Stimulated activated CD4-positive, alpha-beta T cell treated with anti-CD3 and anti-CD28 coated beads, TNF-alpha, amount 100 ng/mL, for 4 hours (primary cell): Measurements from ENCODE around the gene JAG2.

ENCODE experiments used
- DNase-seq, 3 experiments: peaks; one replicate each; pipeline ENCODE4 v3.0.0-alpha.2; 2020; ENCODE audit warnings: low read depth in 3 of 3

JAG2 gene

DNA sequence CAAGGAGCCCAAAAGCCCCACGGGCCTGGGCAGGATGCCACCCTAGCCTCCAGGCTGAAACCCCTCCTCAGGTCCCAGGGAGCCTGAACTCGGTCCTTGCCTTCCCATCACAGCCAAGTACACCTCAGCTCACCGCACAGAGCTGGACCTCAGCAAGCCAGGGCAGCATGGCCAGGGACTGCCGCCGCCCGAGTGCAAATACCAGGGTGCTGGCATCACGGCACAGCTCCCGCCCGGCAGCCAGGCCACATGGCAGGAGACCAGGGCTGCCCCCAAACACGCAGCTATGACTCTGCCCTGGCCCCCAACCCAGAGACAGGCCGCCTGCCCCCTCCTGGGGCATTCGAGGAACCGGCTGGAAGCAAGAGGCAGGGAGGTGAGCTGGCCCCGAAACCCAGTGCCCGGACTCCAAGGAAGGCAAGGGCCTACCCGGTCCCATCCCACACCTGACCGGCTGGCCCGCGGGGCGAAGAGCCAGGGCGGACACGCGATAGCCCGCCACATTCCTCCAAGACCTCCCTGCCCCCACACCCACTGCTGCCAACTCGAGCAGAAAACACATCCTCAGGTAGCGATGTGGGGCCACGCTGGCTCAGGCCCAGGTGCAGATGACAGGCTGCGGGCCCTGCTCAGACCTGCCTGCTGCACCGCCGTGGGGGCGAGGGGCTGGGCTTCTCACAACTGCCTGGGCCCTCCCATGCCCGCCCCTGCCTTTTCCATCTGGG is 2.7 kb downstream of the JAG2 start:
- no peak for DNase-seq

GRCh38 chr14:105165134-105165704 is 3.4 kb downstream of the JAG2 start:
- DNase-seq: no peak

DNA sequence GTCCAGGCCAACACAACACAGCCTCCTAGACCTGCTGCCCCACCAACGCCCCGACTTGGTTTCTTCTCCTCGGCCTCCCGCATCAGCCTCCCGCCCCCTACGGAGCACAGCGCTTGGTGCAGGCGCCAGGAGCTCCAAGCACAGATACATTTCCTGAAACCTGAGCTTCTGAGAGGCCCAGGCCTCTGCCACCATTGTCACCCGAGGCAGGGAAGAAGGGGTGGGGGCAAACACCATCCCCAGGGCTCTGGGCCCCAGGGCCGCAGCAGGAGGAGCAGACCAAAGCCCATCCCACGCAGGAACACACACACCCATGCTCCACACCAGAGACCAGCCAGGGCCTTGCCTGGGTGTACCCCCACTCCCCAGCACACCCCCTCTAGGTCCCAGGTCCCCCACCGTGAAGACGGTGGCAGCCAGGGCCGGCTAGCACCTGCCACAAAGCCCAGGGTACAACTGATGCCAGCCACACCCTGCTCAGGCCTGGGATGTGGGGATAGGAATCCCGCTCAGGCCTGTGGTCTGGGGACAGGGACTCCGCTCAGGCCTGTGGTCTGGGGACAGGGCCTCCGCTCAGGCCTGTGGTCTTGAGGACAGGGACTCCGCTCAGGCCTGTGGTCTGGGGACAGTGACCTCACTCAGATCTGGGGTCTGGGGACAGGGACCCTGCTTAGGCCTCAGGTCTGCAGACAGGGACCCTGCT is 5.4 kb downstream of the JAG2 start:
- no peak for DNase-seq

DNA sequence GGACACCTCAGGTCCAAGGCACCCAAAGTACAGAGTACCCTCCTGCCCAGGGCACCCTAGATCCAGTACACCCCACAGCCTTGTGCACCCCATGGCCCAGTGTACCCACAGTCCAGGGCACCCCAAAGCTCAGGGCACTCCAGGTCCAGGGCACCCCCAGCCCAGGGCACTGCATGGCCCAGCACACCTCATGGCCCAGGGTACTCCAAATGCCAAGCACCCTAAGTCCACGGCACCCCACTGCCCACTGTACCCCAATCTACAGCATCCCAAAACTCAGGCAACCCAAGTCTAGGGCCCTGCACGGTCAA is 6.0 kb downstream of the JAG2 start:
- no peak for DNase-seq

GRCh38 chr14:105161964-105162668 is 6.5 kb downstream of the JAG2 start:
- no peak for DNase-seq

GRCh38 chr14:105161309-105161708 is 7.3 kb downstream of the JAG2 start:
- no peak for DNase-seq

DNA sequence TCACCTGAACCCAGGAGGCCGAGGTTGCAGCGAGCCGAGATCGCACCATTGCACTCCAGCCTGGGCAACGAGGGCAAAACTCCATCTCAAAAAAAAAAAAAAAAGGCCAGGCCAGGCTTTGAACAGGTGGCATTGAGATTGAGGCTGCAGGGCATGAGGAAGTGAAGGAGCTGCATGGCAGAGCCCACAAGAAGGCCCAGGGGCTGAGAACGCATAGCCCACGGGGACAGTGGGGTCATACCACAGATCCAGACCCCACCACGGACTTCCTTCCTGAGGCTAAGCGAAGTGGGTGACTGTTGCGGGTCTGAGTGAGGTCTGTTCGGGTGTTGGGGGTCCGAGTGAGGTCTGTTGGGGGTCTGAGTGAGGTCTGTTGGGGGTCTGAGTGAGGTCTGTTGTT is 7.8 kb downstream of the JAG2 start:
- no peak for DNase-seq

GRCh38 chr14:105159344-105159743 is 9.2 kb downstream of the JAG2 start:
- no peak for DNase-seq

DNA sequence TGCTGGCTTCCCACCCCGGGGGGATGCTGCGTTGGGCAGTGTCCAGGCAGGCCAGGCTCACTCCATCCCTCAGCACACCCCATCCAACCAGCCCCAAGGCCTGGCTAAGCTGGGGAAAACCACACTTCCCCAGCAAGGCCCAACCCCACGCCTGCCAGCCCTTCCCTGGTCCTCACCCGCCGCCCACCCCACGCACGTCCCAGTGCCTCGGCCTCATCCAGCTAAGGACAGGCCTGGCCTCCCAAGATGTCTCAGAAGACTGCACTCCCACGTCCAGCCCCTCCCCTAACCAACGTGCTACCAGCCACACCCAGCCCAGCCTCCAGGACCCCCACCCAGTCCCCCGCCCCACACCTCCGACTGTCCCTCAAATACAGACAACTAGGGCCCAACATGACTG is 9.8 kb downstream of the JAG2 start:
- DNase-seq: no peak

DNA sequence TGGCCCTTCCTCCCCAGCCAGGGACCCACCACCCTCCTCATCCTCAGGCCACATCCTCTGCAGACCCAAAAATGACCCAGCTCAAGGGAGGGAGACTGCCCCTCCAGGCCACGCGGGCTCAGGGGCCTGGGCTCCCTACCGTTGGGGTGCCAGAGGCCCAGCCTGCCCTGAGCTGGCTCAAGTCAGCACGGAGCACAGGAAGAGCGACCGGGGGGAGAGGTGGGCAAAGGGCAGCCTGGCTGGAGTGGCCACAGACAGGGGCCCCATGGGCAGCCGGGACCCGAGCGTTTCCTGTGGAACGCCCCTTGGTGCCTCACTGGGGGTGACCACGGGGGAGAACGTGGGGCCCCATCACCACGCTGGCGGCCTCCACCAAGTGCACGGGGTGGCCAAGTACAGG is 10.7 kb downstream of the JAG2 start:
- no peak for DNase-seq

DNA sequence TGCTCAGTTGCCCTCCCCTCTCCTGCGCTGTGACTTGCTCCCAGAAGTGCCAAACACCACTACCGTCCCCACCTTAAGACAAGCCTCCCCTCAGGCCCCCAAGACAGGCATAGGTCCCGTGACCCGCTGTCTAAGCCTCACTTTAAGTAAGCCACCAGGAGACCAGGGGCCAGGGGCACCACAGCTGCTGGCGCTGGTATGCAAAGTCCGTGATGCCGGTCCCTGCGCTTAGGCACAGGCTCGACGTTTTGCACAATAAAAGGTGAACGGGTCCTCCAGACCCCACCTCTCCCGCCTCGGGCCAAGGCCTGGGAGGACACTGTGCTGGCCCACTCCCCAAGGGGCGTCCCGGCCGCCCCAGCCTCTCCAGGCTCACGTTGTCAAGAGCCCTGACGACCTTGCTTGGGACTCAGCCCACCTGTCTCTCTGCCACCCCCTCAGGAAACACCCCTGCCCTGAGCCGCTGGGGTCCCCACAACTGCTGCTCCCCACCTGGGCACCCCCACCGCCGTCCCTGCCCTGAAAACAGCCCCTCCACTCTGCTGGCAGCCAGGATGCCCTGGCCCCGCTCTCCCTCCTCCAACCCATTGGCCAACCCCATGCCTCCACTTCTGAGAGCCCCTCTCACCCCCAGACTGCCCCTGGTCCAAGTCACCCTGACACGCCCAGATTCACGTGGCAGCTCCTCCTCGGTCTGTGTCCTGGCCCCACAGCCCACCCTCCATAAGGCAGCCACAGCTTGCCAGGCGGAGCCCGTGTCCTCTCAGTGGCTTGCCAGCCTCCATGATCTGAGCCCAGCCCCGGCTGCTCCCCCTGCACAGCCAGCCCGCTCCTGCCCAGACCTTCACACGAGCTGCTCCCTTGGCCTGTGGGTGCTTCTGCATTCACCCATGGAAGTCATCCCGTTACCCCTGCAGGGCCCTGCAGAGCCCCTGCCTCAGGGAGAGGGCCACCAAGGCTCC is 11.9 kb downstream of the JAG2 start:
- DNase-seq: no peak

GRCh38 chr14:105155681-105156413 is 12.7 kb downstream of the JAG2 start:
- DNase-seq: no peak

GRCh38 chr14:105155071-105155651 is 13.4 kb downstream of the JAG2 start:
- DNase-seq: no peak

DNA sequence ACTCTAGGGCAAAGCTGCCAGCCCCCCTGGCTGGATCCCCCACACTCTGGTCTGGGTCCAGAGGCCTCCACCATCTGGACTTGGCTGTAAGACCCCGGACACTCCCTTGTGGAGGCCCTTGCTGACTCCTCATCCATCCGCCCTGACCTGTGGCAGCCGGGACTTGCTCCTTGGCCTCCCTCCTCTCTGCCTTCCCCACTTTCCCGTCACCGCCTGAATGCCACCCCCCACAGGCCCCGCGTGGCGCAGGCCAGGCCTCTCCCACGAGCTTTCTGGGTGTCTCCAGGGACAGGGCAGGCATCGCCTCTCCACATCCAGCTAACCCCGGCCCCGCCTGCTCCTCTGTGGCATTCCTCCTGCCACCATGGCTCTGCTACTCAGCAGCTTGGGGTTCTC is 14.1 kb downstream of the JAG2 start:
- no peak for DNase-seq

GRCh38 chr14:105153739-105154475 is 14.7 kb downstream of the JAG2 start:
- no peak for DNase-seq

DNA sequence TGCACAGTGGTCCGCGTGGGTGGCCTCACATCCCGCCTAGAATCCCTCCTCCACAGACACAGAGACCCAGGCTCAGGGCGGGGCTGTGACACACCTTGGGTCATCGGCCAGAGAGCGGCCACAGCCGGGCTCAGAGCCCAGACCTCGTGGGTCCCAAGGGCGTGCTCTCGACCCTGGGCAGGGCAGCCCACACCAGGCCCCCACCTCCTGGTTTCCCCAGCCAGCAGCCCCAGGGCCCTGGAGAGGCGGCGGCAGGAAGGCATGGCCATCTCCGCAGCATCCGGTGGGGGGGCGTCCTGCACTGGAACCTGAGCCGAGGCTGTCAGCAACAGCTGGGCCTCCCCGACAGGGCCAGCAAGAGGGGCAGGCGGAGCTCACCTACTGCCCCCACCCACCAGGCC is 15.2 kb downstream of the JAG2 start:
- no peak for DNase-seq

DNA sequence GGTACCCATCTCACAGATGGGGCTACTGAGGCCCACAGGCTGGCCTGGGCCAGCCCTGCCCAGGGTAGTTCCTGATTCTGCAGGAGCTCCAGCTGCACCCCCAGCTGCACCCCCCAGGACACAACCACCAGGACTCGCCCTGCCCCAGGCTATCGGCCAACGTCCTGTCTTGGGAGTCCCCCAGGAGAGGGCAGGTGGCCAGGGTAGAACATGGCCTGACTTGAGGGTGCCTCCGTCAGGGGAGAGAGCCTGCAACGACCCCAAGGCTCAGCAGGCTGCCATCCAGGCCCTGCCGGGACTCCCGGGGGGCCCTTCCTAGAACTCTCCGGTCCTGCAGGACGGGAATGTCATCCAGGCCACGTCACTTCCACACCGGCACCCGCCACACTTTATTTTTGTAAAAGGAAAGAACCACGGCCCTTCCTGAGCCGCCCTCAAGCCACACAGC is 15.8 kb downstream of the JAG2 start:
- no peak for DNase-seq

- DNase-seq: no peak
Measured at GRCh38 chr14:105151838-105152793, 16.5 kb downstream of the JAG2 start.
